Ishikawa (cell line): ENCODE data around the gene ALMS1.

ENCODE experiments used
- CEBPB ChIP-seq: IDR thresholded peaks from 2 replicates; pipeline ENCODE4 v1.6.1; 2012
- CREB1 ChIP-seq: IDR thresholded peaks from 2 replicates; pipeline ENCODE4 v1.6.1; 2012; ENCODE audit warnings: low read depth
- EGR1 ChIP-seq: IDR thresholded peaks from 2 replicates; pipeline ENCODE4 v1.6.1; 2012
- EP300 ChIP-seq: IDR thresholded peaks from 2 replicates; pipeline ENCODE4 v1.6.1; 2012; ENCODE audit warnings: borderline replicate concordance
- FOXM1 ChIP-seq: IDR thresholded peaks from 2 replicates; pipeline ENCODE4 v1.6.1; 2012; ENCODE audit warnings: low read depth, borderline replicate concordance
- MAX ChIP-seq: IDR thresholded peaks from 2 replicates; pipeline ENCODE4 v1.6.1; 2012
- NFIC ChIP-seq: IDR thresholded peaks from 2 replicates; pipeline ENCODE4 v1.6.1; 2012
- RAD21 ChIP-seq: IDR thresholded peaks from 2 replicates; pipeline ENCODE4 v1.6.1; 2012; ENCODE audit warnings: low read depth
- REST ChIP-seq: IDR thresholded peaks from 2 replicates; pipeline ENCODE4 v1.6.1; 2012; ENCODE audit warnings: low read depth, mild to moderate bottlenecking
- TAF1 ChIP-seq: IDR thresholded peaks from 2 replicates; pipeline ENCODE4 v1.6.1; 2012; ENCODE audit warnings: low read depth, mild to moderate bottlenecking
- TCF12 ChIP-seq: IDR thresholded peaks from 2 replicates; pipeline ENCODE4 v1.6.1; 2012; ENCODE audit warnings: low read depth
- TEAD4 ChIP-seq: IDR thresholded peaks from 2 replicates; pipeline ENCODE4 v1.6.1; 2012
- USF1 ChIP-seq: IDR thresholded peaks from 2 replicates; pipeline ENCODE4 v1.6.1; 2012
- YY1 ChIP-seq: IDR thresholded peaks from 2 replicates; pipeline ENCODE4 v1.6.1; 2012; ENCODE audit warnings: low read depth
- ZBTB7A ChIP-seq: IDR thresholded peaks from 2 replicates; pipeline ENCODE4 v1.6.1; 2012; ENCODE audit warnings: low read depth

The ALMS1 gene

GRCh38 chr2:73503992-73504570, 118.4 kb downstream of the ALMS1 start:
- TF ChIP-seq REST, result no peak
- TF ChIP-seq MAX, result no peak

GRCh38 chr2:73516033-73516432, 130.4 kb downstream of the ALMS1 start:
- TF ChIP-seq MAX, result no peak
- TF ChIP-seq RAD21, result no peak
- no peak for TF ChIP-seq TCF12
- no peak for TF ChIP-seq CEBPB
- TF ChIP-seq NFIC, result no peak
- TF ChIP-seq REST, result no peak
- TF ChIP-seq TEAD4, result no peak
- TF ChIP-seq YY1, result no peak
- TF ChIP-seq CREB1, result no peak
- no peak for TF ChIP-seq TAF1
- no peak for TF ChIP-seq USF1
- TF ChIP-seq ZBTB7A, result no peak
- no peak for TF ChIP-seq EP300
- TF ChIP-seq FOXM1, result no peak
- no peak for TF ChIP-seq EGR1

- TF ChIP-seq ZBTB7A (no peak), CREB1 (no peak), FOXM1 (no peak), RAD21 (no peak), TCF12 (no peak), YY1 (no peak), EGR1 (no peak)
Measured at GRCh38 chr2:73528688-73529087, 143.1 kb downstream of the ALMS1 start.

- TF ChIP-seq MAX, result no peak
- TF ChIP-seq ZBTB7A, result no peak
- no peak for TF ChIP-seq CEBPB
- TF ChIP-seq NFIC, result no peak
- TF ChIP-seq EP300, result no peak
- TF ChIP-seq FOXM1, result no peak
- no peak for TF ChIP-seq RAD21
- no peak for TF ChIP-seq TAF1
- no peak for TF ChIP-seq TCF12
- no peak for TF ChIP-seq USF1
- TF ChIP-seq EGR1, result no peak
- TF ChIP-seq TEAD4, result no peak
- no peak for TF ChIP-seq YY1
- TF ChIP-seq CREB1, result no peak
Measured at GRCh38 chr2:73532381-73532780, 146.7 kb downstream of the ALMS1 start.

- TF ChIP-seq TCF12, result no peak
- no peak for TF ChIP-seq CEBPB
- TF ChIP-seq RAD21, result no peak
- no peak for TF ChIP-seq REST
Measured at GRCh38 chr2:73536133-73536840, 150.7 kb downstream of the ALMS1 start.
